Neural cell (in vitro differentiated cells): ENCODE data around the gene SLC16A12.

Experiments
- CTCF ChIP-seq: fragments of 450-650 bp; IDR thresholded peaks from 2 replicates; pipeline ENCODE4 v1.5.1; 2014; ENCODE audit warnings: antibody characterized with exemption, mild to moderate bottlenecking, moderate library complexity; ENCODE audit not compliant: poor library complexity, severe bottlenecking
- EP300 ChIP-seq: fragments of 450-650 bp; conservative IDR thresholded peaks from 2 replicates; pipeline ENCODE4 v1.6.1; 2014; ENCODE audit warnings: antibody characterized with exemption, mild to moderate bottlenecking, moderate library complexity; ENCODE audit not compliant: poor library complexity, severe bottlenecking
- EZH2 ChIP-seq: fragments of 200-600, 300-800 bp; shearing (Covaris generic), sonication (generic); IDR thresholded peaks from 2 replicates; pipeline ENCODE4 v1.6.1; 2014; ENCODE audit warnings: antibody characterized with exemption, low read length, borderline replicate concordance, mild to moderate bottlenecking; ENCODE audit not compliant: insufficient read depth, poor library complexity, severe bottlenecking
- MXI1 ChIP-seq: fragments of 450-650 bp; conservative IDR thresholded peaks from 2 replicates; pipeline ENCODE4 v1.6.1; 2014; ENCODE audit warnings: antibody characterized with exemption, mild to moderate bottlenecking; ENCODE audit not compliant: poor library complexity, severe bottlenecking
- POLR2AphosphoS5 ChIP-seq: IDR thresholded peaks from 2 replicates; pipeline ENCODE4 v1.6.1; 2012
- RAD21 ChIP-seq: fragments of 450-650 bp; conservative IDR thresholded peaks from 2 replicates; pipeline ENCODE4 v1.6.1; 2014; ENCODE audit warnings: antibody characterized with exemption, mild to moderate bottlenecking, moderate library complexity
- REST ChIP-seq: IDR thresholded peaks from 2 replicates; pipeline ENCODE4 v1.6.1; 2012; ENCODE audit warnings: borderline replicate concordance
- SMC3 ChIP-seq: fragments of 450-650 bp; conservative IDR thresholded peaks from 2 replicates; pipeline ENCODE4 v1.6.1; 2014; ENCODE audit warnings: antibody characterized with exemption, mild to moderate bottlenecking, moderate library complexity; ENCODE audit not compliant: poor library complexity
- TAF1 ChIP-seq: IDR thresholded peaks from 2 replicates; pipeline ENCODE4 v1.6.1; 2012; ENCODE audit warnings: low read depth

GRCh38 chr10:89384474-89385340 is 150.7 kb downstream of the SLC16A12 start:
- TF ChIP-seq POLR2AphosphoS5 (no peak), CTCF (no peak), EZH2 (no peak), REST (no peak), MXI1 (no peak), EP300 (no peak), TAF1 (no peak), RAD21 (no peak), SMC3 (no peak)
